HCT116 (cell line): ENCODE measurements around the gene ASCC1. TPM values are rescaled to one million over a fixed set of nuclear protein-coding genes. Genes with fewer than 3 reads are reported as not detected.

ENCODE experiments used
- ATAC-seq: fragments of 200-7000 bp; cut with Tn5 transposase; 2 replicates; pipeline ENCODE4 v1.9.1; 2020; ENCODE audit warnings: mild to moderate bottlenecking, moderate library complexity
- BruUV-seq: library from RNA; stranded (reverse); fragments of 400-500 nt; replicated peaks from 2 replicates; lab custom pipeline; 2021; lab: Mats Ljungman, UMichigan
- CTCF ChIA-PET: fragments of 300-600 bp; sonication (Branson Sonifier 250); formaldehyde crosslinking; loops from one replicate; lab custom pipeline; 2021; ENCODE audit warnings: antibody characterized with exemption; lab: Charles Lee
- POLR2A ChIA-PET: fragments of 300-600, 350-600 bp; sonication (Branson Sonifier 250); formaldehyde crosslinking; loops from one replicate; lab custom pipeline; 2021; ENCODE audit warnings: antibody characterized with exemption; lab: Charles Lee
- RAD21 ChIA-PET, 2 experiments: fragments of 300-600 bp; sonication (Branson Sonifier 250); formaldehyde crosslinking; loops; one replicate each; lab custom pipeline; 2023; ENCODE audit warnings: low total read pairs in 2 of 2; ENCODE audit not compliant: uncharacterized antibody in 2 of 2, unreplicated experiment in 2 of 2, low non-redundant PET in 1 of 2; lab: Charles Lee
- DNase-seq: peaks from one replicate; pipeline ENCODE4 v3.0.0-alpha.2; 2010; ENCODE audit warnings: low read depth, low spot score
- H2AFZ ChIP-seq: fragments of 200-600 bp; shearing (Covaris generic), sonication (generic); 2 replicates; pipeline ENCODE4 v1.6.1; 2017; ENCODE audit warnings: low read depth, mixed run types, mixed read lengths, antibody characterized with exemption, low read length; ENCODE audit not compliant: poor library complexity, severe bottlenecking
- H3K27ac ChIP-seq: 2 replicates; pipeline ENCODE4 v1.5.1; 2012; ENCODE audit warnings: low read depth, low read length
- H3K27me3 ChIP-seq: fragments of 200-600 bp; sonication (generic); 2 replicates; pipeline ENCODE4 v1.6.1; 2016; ENCODE audit warnings: mixed run types, low read length, mixed read lengths; ENCODE audit not compliant: insufficient read depth
- H3K36me3 ChIP-seq, 2 experiments: fragments of 200-500 bp in 1 of 2; fragments of 200-600 bp in 1 of 2; sonication (Bioruptor generic) in 1 of 2; sonication (generic) in 1 of 2; 2 replicates each; pipeline versions ENCODE4 v1.5.1 to v1.6.1; 2014 to 2016; ENCODE audit warnings: low read length in 2 of 2, inconsistent platforms in 1 of 2, mixed read lengths in 1 of 2, mixed run types in 1 of 2; ENCODE audit not compliant: insufficient read depth in 2 of 2, control insufficient read depth in 1 of 2
- H3K4me1 ChIP-seq, 2 experiments: fragments of 200-600 bp in 1 of 2; sonication (generic) in 1 of 2; 2 replicates each; pipeline versions ENCODE4 v1.5.1 to v1.6.1; 2012 to 2017; ENCODE audit warnings: low read length in 2 of 2, inconsistent platforms in 1 of 2, mild to moderate bottlenecking in 1 of 2, mixed read lengths in 1 of 2, mixed run types in 1 of 2, moderate library complexity in 1 of 2; ENCODE audit not compliant: insufficient read depth in 2 of 2, control insufficient read depth in 1 of 2
- H3K4me2 ChIP-seq: fragments of 200-600 bp; sonication (generic); 2 replicates; pipeline ENCODE4 v1.6.1; 2017; ENCODE audit warnings: mixed run types, low read length, mixed read lengths
- H3K4me3 ChIP-seq, 2 experiments: fragments of 200-600 bp in 1 of 2; sonication (generic) in 1 of 2; replicated peaks in 1 of 2; 2 replicates each; pipeline ENCODE4 v1.5.1; 2011 to 2016; ENCODE audit warnings: low read length in 2 of 2, control low read depth in 1 of 2, low read depth in 1 of 2, mild to moderate bottlenecking in 1 of 2, mixed read lengths in 1 of 2, mixed run types in 1 of 2
- H3K79me2 ChIP-seq: fragments of 200-600 bp; sonication (generic); 2 replicates; pipeline ENCODE4 v1.6.1; 2017; ENCODE audit warnings: mild to moderate bottlenecking, mixed run types, low read length, moderate library complexity, mixed read lengths; ENCODE audit not compliant: insufficient read depth
- H3K9ac ChIP-seq: fragments of 200-600 bp; sonication (generic); 2 replicates; pipeline ENCODE4 v1.6.1; 2016; ENCODE audit warnings: low read length, mixed read lengths
- H3K9me2 ChIP-seq: fragments of 200-600 bp; sonication (generic), shearing (Covaris generic); 2 replicates; pipeline ENCODE4 v1.6.1; 2017; ENCODE audit warnings: mixed run types, mild to moderate bottlenecking, moderate library complexity; ENCODE audit not compliant: insufficient read depth
- H3K9me3 ChIP-seq, 2 experiments: fragments of 200-500 bp in 1 of 2; fragments of 200-600 bp in 1 of 2; sonication (Bioruptor generic) in 1 of 2; sonication (generic) in 1 of 2; 2 replicates each; pipeline ENCODE4 v1.6.1; 2014 to 2017; ENCODE audit warnings: low read length in 2 of 2, mixed read lengths in 2 of 2, inconsistent platforms in 1 of 2, low read depth in 1 of 2, mild to moderate bottlenecking in 1 of 2, mixed run types in 1 of 2, moderate library complexity in 1 of 2; ENCODE audit not compliant: control insufficient read depth in 1 of 2, insufficient read depth in 1 of 2
- H4K20me1 ChIP-seq: fragments of 200-600 bp; sonication (generic), shearing (Covaris generic); 2 replicates; pipeline ENCODE4 v1.6.1; 2017; ENCODE audit warnings: mixed run types, mild to moderate bottlenecking, moderate library complexity; ENCODE audit not compliant: insufficient read depth
- EZH2phosphoT487 ChIP-seq: fragments of 200-600 bp; IDR thresholded peaks from 2 replicates; pipeline ENCODE4 v1.6.1; 2018; ENCODE audit warnings: antibody characterized with exemption, borderline replicate concordance
- POLR2A ChIP-seq: IDR thresholded peaks from 2 replicates; pipeline ENCODE4 v1.7.0; 2011; ENCODE audit warnings: borderline replicate concordance; ENCODE audit not compliant: insufficient read depth, insufficient read length; ENCODE audit errors: extremely low read depth
- SIN3A ChIP-seq: IDR thresholded peaks from 2 replicates; pipeline ENCODE4 v1.6.1; 2012; ENCODE audit warnings: low read depth
- SP1 ChIP-seq: IDR thresholded peaks from 2 replicates; pipeline ENCODE4 v1.6.1; 2012; ENCODE audit warnings: low read depth
- TCF7L2 ChIP-seq: IDR thresholded peaks from 2 replicates; pipeline ENCODE4 v1.7.0; 2011; ENCODE audit warnings: borderline replicate concordance, inconsistent platforms; ENCODE audit not compliant: insufficient read depth, insufficient read length; ENCODE audit errors: extremely low read depth
- YY1 ChIP-seq: IDR thresholded peaks from 2 replicates; pipeline ENCODE4 v1.6.1; 2011; ENCODE audit warnings: low read length, low read depth, moderate library complexity, mild to moderate bottlenecking; ENCODE audit not compliant: insufficient replicate concordance; ENCODE audit errors: extremely low read depth
- ZFX ChIP-seq: fragments of 450-650 bp; IDR thresholded peaks from 2 replicates; pipeline ENCODE4 v1.6.1; 2017
- intact Hi-C: fragments of 100-400 bp; cut with micrococcal nuclease; formaldehyde crosslinking; loops from 2 replicates; pipeline ENCODE4 v1.10.0; 2022
- total RNA-seq: library from RNA; stranded (reverse); gene quantifications from one replicate; pipeline ENCODE4 v1.2.1, GENCODE V29; 2021; ENCODE audit not compliant: unreplicated experiment

ASCC1 gene
- total RNA-seq, 1 experiment from 2014 or later, result 34.5 TPM

- Histone ChIP-seq H3K27me3 (no peaks in the 10 kb centered on the region), H3K4me1 (peaks cover 45 to 73% of the 10 kb centered on the region in 2 experiments)
- no peak for TF ChIP-seq POLR2A
- no peak for TF ChIP-seq SIN3A
- no peak for TF ChIP-seq EZH2phosphoT487
- TF ChIP-seq TCF7L2, result peak; percentile 16
- TF ChIP-seq SP1, result peak; percentile 68
- TF ChIP-seq YY1, result no peak
- 0 out of 2 replicates have a peak, but pooled peaks have one; percentile 18 for TF ChIP-seq ZFX
- TF ChIP-seq, all 23 proteins: peak for 3
- H3K79me2 ChIP-seq, result no peaks in the 10 kb centered on the region
- no peaks in the 10 kb centered on the region for H4K20me1 ChIP-seq
- peak overlapping the region; percentile 66 for H3K9ac ChIP-seq
- no peaks in the 10 kb centered on the region for H3K36me3 ChIP-seq
- no TSS peak for BruUV-seq
- H3K9me3 ChIP-seq, result no peaks in the 10 kb centered on the region
- H3K4me3 ChIP-seq, result peak overlapping the region; percentile 46 to 64
- peak; percentile 83 for ATAC-seq
- RAD21 ChIA-PET, result interaction anchor here in 1 of 2 experiments (0.9 kb wide), 1 partner anchor 60 kb away, joined by 4 read pairs; no protein-coding TSS in a partner anchor
- peak overlapping the region; percentile 96 for H3K4me2 ChIP-seq
- peak overlapping the region; percentile 86 for H3K27ac ChIP-seq
- no peaks in the 10 kb centered on the region for H3K9me2 ChIP-seq
- no peak overlapping the region for H2AFZ ChIP-seq
- intact Hi-C loops, result no loop called here
- no peak for DNase-seq
- POLR2A ChIA-PET, result interaction anchor here (0.6 to 9.2 kb wide), 12 partner anchors 10 to 1803 kb away, joined by 3 to 166 read pairs (median 4); partner anchors contain the start of gene DDIT4
- CTCF ChIA-PET, result interaction anchor here (1.0 to 2.0 kb wide), 4 partner anchors 13 to 212 kb away, joined by 4 to 10 read pairs (median 5); partner anchors contain the start of gene DDIT4
Measured at GRCh38 chr10:72260239-72260975, 44.3 kb upstream of the ASCC1 start.
